Mucosa of descending colon (tissue), 3 donors: ENCODE results near the gene ALKBH7. TPM values are rescaled to one million over a fixed set of nuclear protein-coding genes. Genes with fewer than 3 reads are reported as not detected.
A peak's percentile ranks its signal among the peaks of the same experiment; 100 is the strongest.

Experiments used
- microRNA-seq: library from miRNA; unstranded; fragments of <30 nt; microRNA quantifications from one replicate; pipeline ENCODE4, GENCODE V29; 2019
- total RNA-seq, 3 donors: library from RNA; stranded (reverse); fragmentation: NEBNext Ultra II Directional in 2 of 3; extraction: Animal tissue kit (Norgen Biotek cat#: 25700) in 2 of 3; gene quantifications; one replicate each; pipeline versions ENCODE4 v1.2.1 to v1.2.4, GENCODE V29; 2021 to 2023
- donor health status: DM: no; HTN: no; CAD: no; lungs with moderate emphysema.
- donor health status: DM: no; HTN: no; CAD: no.
- donor health status: DM: no; HTN: yes; CAD: no.

Gene ALKBH7
- total RNA-seq, 3 donors from 2014 or later: 87.5 to 173 (median 110) TPM

Small RNAs within 50 kb of the gene (microRNA-seq; reads per million reads assigned to microRNA genes)
- gene MIR3940 (7.7 reads per million, percentile 30 among the genes with 10 or more reads in this experiment), gene MIR6790 (not detected), gene MIR6885 (not detected)

Other genes with a start within 250 kb of the ALKBH7 start
- not detected for gene ACSBG2, start 237.1 kb upstream of the ALKBH7 start, total RNA-seq
- gene MLLT1, start 92.8 kb upstream of the ALKBH7 start, total RNA-seq: 10 to 100 TPM; 32.5 to 75.3 (median 33.7) TPM
- not detected for gene ACER1, start 39.2 kb upstream of the ALKBH7 start, total RNA-seq
- 10 to 100 TPM; 54.9 to 67.2 (median 61.1) TPM for gene CLPP, start 11.3 kb upstream of the ALKBH7 start, total RNA-seq
- 1 to 10 TPM; 2.0 to 2.8 (median 2.5) TPM for gene PSPN, start 3.1 kb downstream of the ALKBH7 start, total RNA-seq
- gene GTF2F1, start 20.4 kb downstream of the ALKBH7 start, total RNA-seq: 10 to 100 TPM; 51.1 to 63.1 (median 59.1) TPM
- 100 to 1,000 TPM; 187 to 241 (median 236) TPM for gene KHSRP, start 52.0 kb downstream of the ALKBH7 start, total RNA-seq
- 1 to 10 TPM in 1 of 3 donors, under 1 TPM in 2; 0.32 to 1.4 (median 0.43) TPM for gene SLC25A41, start 61.0 kb downstream of the ALKBH7 start, total RNA-seq
- gene SLC25A23, start 87.0 kb downstream of the ALKBH7 start, total RNA-seq: 100 to 1,000 TPM; 106 to 181 (median 116) TPM
- gene CRB3, start 91.5 kb downstream of the ALKBH7 start, total RNA-seq: 100 to 1,000 TPM in 1 of 3 donors, 10 to 100 TPM in 2; 49.9 to 139 (median 86.0) TPM
- 1 to 10 TPM; 3.8 to 4.7 (median 4.1) TPM for gene DENND1C, start 109.0 kb downstream of the ALKBH7 start, total RNA-seq
- gene TUBB4A, start 129.5 kb downstream of the ALKBH7 start, total RNA-seq: 10 to 100 TPM in 1 of 3 donors, under 1 TPM in 2; 0.26 to 14.6 (median 0.82) TPM
- gene TNFSF9, start 158.2 kb downstream of the ALKBH7 start, total RNA-seq: 1 to 10 TPM in 2 of 3 donors, under 1 TPM in 1; 0.58 to 1.2 (median 1.0) TPM
- 1 to 10 TPM in 1 of 3 donors, not detected in 2; 1.0 TPM for gene CD70, start 218.4 kb downstream of the ALKBH7 start, total RNA-seq